SK-N-SH (cell line): ENCODE data around the gene SOS2. TPM values are rescaled to one million over a fixed set of nuclear protein-coding genes. Genes with fewer than 3 reads are reported as not detected.

Source experiments
- CTCF ChIA-PET: fragments of 300-600, 350-600 bp; formaldehyde crosslinking; extraction: SDS; loops from one replicate; lab custom pipeline; 2021; lab: Yijun Ruan, JAX
- POLR2A ChIA-PET: fragments of 350-600 bp; sonication (Branson Sonifier 250); formaldehyde crosslinking; extraction: SDS; loops from one replicate; lab custom pipeline; 2020; ENCODE audit warnings: antibody characterized with exemption, inconsistent platforms; lab: Yijun Ruan, JAX
- DNase-seq: peaks from one replicate; pipeline ENCODE4 v3.0.0; 2012
- H2AFZ ChIP-seq: fragments of 200-600 bp; sonication (generic); 2 replicates; pipeline ENCODE4 v1.8.1; 2016; ENCODE audit warnings: antibody characterized with exemption, mild to moderate bottlenecking, low read depth
- H3F3A ChIP-seq: fragments of 200-600 bp; sonication (generic); replicated peaks from 2 replicates; pipeline ENCODE3; 2016; ENCODE audit warnings: antibody characterized with exemption, mild to moderate bottlenecking; ENCODE audit not compliant: insufficient read depth
- H3K27ac ChIP-seq, 2 experiments: fragments of 200-500 bp in 1 of 2; fragments of 200-600 bp in 1 of 2; sonication (Bioruptor generic) in 1 of 2; sonication (generic), shearing (Covaris generic) in 1 of 2; 2 replicates each; pipeline versions ENCODE4 v1.5.1 to v1.6.1; 2014 to 2016; ENCODE audit warnings: low read depth in 2 of 2, inconsistent platforms in 1 of 2, low read length in 1 of 2, mild to moderate bottlenecking in 1 of 2, mixed read lengths in 1 of 2
- H3K27me3 ChIP-seq: fragments of 200-600 bp; sonication (generic), shearing (Covaris generic); 2 replicates; pipeline ENCODE4 v1.6.1; 2016; ENCODE audit warnings: mixed run types; ENCODE audit not compliant: insufficient read depth
- H3K36me3 ChIP-seq, 2 experiments: fragments of 200-500 bp in 1 of 2; fragments of 200-600 bp in 1 of 2; sonication (Bioruptor generic) in 1 of 2; sonication (generic) in 1 of 2; replicated peaks in 1 of 2; 2 replicates each; pipeline versions ENCODE3 to v1.5.1; 2014 to 2016; ENCODE audit warnings: low read length in 1 of 2, mild to moderate bottlenecking in 1 of 2; ENCODE audit not compliant: insufficient read depth in 2 of 2, control insufficient read depth in 1 of 2
- H3K4me1 ChIP-seq, 2 experiments: fragments of 200-500 bp in 1 of 2; fragments of 200-600 bp in 1 of 2; sonication (Bioruptor generic) in 1 of 2; sonication (generic), shearing (Covaris generic) in 1 of 2; 2 replicates each; pipeline versions ENCODE4 v1.5.1 to v1.6.1; 2014 to 2016; ENCODE audit warnings: low read depth in 1 of 2, low read length in 1 of 2, mixed run types in 1 of 2; ENCODE audit not compliant: insufficient read depth in 2 of 2, control insufficient read depth in 1 of 2
- H3K4me2 ChIP-seq: fragments of 200-600 bp; sonication (generic), shearing (Covaris generic); 2 replicates; pipeline ENCODE4 v1.6.1; 2017; ENCODE audit warnings: mixed run types
- H3K4me3 ChIP-seq, 2 experiments: fragments of 200-500 bp in 1 of 2; fragments of 200-600 bp in 1 of 2; sonication (Bioruptor generic) in 1 of 2; sonication (generic), shearing (Covaris generic) in 1 of 2; 2 replicates each; pipeline versions ENCODE4 v1.5.1 to v1.8.1; 2014 to 2016; ENCODE audit warnings: low read depth in 2 of 2, inconsistent platforms in 1 of 2, low read length in 1 of 2, mild to moderate bottlenecking in 1 of 2, mixed read lengths in 1 of 2, moderate library complexity in 1 of 2
- H3K79me2 ChIP-seq: fragments of 200-600 bp; sonication (generic); 2 replicates; pipeline ENCODE4 v1.8.1; 2017; ENCODE audit warnings: mild to moderate bottlenecking; ENCODE audit not compliant: insufficient read depth
- H3K9ac ChIP-seq: fragments of 200-600 bp; sonication (generic); 2 replicates; pipeline ENCODE4 v1.6.1; 2017; ENCODE audit warnings: mixed run types
- H3K9me2 ChIP-seq: fragments of 200-600 bp; sonication (generic); 2 replicates; pipeline ENCODE4 v1.6.1; 2017; ENCODE audit warnings: mixed run types
- H3K9me3 ChIP-seq: fragments of 200-600 bp; sonication (generic); 2 replicates; pipeline ENCODE4 v1.6.1; 2017; ENCODE audit warnings: mixed run types, mild to moderate bottlenecking, moderate library complexity
- H4K20me1 ChIP-seq: fragments of 200-600 bp; sonication (generic); 2 replicates; pipeline ENCODE4 v1.6.1; 2017; ENCODE audit warnings: mild to moderate bottlenecking, mixed run types; ENCODE audit not compliant: insufficient read depth
- CTCF ChIP-seq: fragments of 200-600 bp; sonication (generic); IDR thresholded peaks from 2 replicates; pipeline ENCODE4 v1.6.1; 2017; ENCODE audit warnings: antibody characterized with exemption, mild to moderate bottlenecking, moderate library complexity
- EZH2phosphoT487 ChIP-seq: fragments of 200-600 bp; sonication (generic); IDR thresholded peaks from 2 replicates; pipeline ENCODE4 v1.6.1; 2017; ENCODE audit warnings: low read depth, mixed run types, mild to moderate bottlenecking, antibody characterized with exemption, moderate library complexity, borderline replicate concordance
- FOSL2 ChIP-seq: IDR thresholded peaks from 2 replicates; pipeline ENCODE4 v1.4.0; 2012; ENCODE audit warnings: low read depth, mild to moderate bottlenecking, moderate library complexity, borderline replicate concordance
- FOXM1 ChIP-seq: IDR thresholded peaks from 2 replicates; pipeline ENCODE4 v1.4.0; 2012; ENCODE audit warnings: low read depth, mild to moderate bottlenecking
- GATA2 ChIP-seq: sonication (generic); formaldehyde crosslinking; IDR thresholded peaks from 2 replicates; pipeline ENCODE4 v1.5.0; 2020; ENCODE audit warnings: mild to moderate bottlenecking, missing genetic modification reagents
- MAX ChIP-seq: IDR thresholded peaks from 2 replicates; pipeline ENCODE4 v1.4.0; 2012; ENCODE audit warnings: low read depth
- MEF2A ChIP-seq: IDR thresholded peaks from 2 replicates; pipeline ENCODE4 v1.4.0; 2012; ENCODE audit warnings: low read depth, borderline replicate concordance
- MXI1 ChIP-seq: IDR thresholded peaks from 2 replicates; pipeline ENCODE4 v1.6.1; 2012; ENCODE audit warnings: mild to moderate bottlenecking, low read depth, low read length, improper control_type of control experiment
- POLR2AphosphoS5 ChIP-seq: IDR thresholded peaks from 2 replicates; pipeline ENCODE4 v1.6.1; 2012; ENCODE audit warnings: low read depth, low read length
- RAD21 ChIP-seq: IDR thresholded peaks from 2 replicates; pipeline ENCODE4 v1.6.1; 2012; ENCODE audit warnings: mild to moderate bottlenecking, low read length
- RCOR1 ChIP-seq: fragments of 150-350 bp; IDR thresholded peaks from 2 replicates; pipeline ENCODE4 v1.6.1; 2017; ENCODE audit warnings: antibody characterized with exemption, low read length
- SIN3A ChIP-seq: IDR thresholded peaks from 2 replicates; pipeline ENCODE4 v1.6.1; 2012; ENCODE audit warnings: low read depth, mild to moderate bottlenecking, low read length, moderate library complexity, borderline replicate concordance
- USF1 ChIP-seq: IDR thresholded peaks from 2 replicates; pipeline ENCODE4 v1.4.0; 2012; ENCODE audit warnings: low read depth, borderline replicate concordance
- WGBS: methylation state at CpG from one replicate; pipeline ENCODE4 v1.1.6; 2017; ENCODE audit warnings: low lambda C conversion rate; 5-methylcytosine and 5-hydroxymethylcytosine counted together
- polyA plus RNA-seq, 3 experiments: library from polyadenylated mRNA; depleted of rRNA; stranded (reverse); fragments of >200 nt; gene quantifications; 2 replicates each; pipeline ENCODE4 v1.2.3, GENCODE V29; 2012

SOS2 gene
- polyA plus RNA-seq, 1 of the 3 experiments (the other 2 are of a cell fraction) = 6.2 TPM

DNA sequence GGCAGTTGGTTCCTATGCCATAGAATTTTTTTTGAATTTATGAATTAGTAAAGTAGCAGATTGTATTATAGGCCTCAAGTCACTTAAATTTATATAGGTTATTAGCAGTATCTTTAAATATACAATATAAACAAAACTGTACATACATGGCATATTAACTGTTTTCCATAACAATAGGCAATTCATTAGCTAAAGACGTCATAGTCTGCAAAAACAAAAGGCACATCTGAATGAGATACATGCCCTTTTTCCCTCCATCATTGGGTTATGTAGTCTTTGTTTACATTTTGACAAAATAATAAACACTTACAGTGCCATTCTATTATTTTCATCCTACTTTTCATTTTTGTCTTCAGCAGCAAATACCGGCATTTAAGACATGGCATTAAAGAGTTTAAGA is 113.9 kb downstream of the SOS2 start:
- H3F3A ChIP-seq = peaks cover 40% of the 10 kb centered on the region
- no peak for DNase-seq
- H3K9me2 ChIP-seq = no peaks in the 10 kb centered on the region
- H3K36me3 ChIP-seq = peaks cover 32 to 60% of the 10 kb centered on the region in 2 experiments
- H2AFZ ChIP-seq = peak overlapping the region; percentile 99; the same call in 1 of the 2 replicates
- no peaks in the 10 kb centered on the region for H3K27me3 ChIP-seq
- no peak overlapping the region for H3K9ac ChIP-seq
- 94% methylated on average over 2 of the region's 2 CpGs for WGBS
- TF ChIP-seq FOSL2 (no peak), GATA2 (CRISPR knock-in tag) (no peak), SIN3A (no peak), RAD21 (no peak), MEF2A (no peak), MXI1 (no peak), POLR2AphosphoS5 (no peak), CTCF (no peak), FOXM1 (no peak), USF1 (no peak), RCOR1 (no peak), MAX (no peak)
- no peak overlapping the region for H3K4me3 ChIP-seq
- 0 out of 4 replicates have a peak overlapping the region, but pooled peaks of 1 of the 2 experiments have one; percentile 88 for H3K27ac ChIP-seq
- H3K4me2 ChIP-seq = no peak overlapping the region
- POLR2A ChIA-PET = no interaction called here
- peaks cover 36% of the 10 kb centered on the region for H3K79me2 ChIP-seq
- CTCF ChIA-PET = interaction anchor here (0.9 to 3.2 kb wide), 8 partner anchors 13 to 616 kb away, joined by 3 to 27 read pairs (median 4); no protein-coding TSS in a partner anchor
- no peaks in the 10 kb centered on the region for H4K20me1 ChIP-seq
- H3K4me1 ChIP-seq = peaks cover 8% of the 10 kb centered on the region in 2 experiments
- no peaks in the 10 kb centered on the region for H3K9me3 ChIP-seq

DNA sequence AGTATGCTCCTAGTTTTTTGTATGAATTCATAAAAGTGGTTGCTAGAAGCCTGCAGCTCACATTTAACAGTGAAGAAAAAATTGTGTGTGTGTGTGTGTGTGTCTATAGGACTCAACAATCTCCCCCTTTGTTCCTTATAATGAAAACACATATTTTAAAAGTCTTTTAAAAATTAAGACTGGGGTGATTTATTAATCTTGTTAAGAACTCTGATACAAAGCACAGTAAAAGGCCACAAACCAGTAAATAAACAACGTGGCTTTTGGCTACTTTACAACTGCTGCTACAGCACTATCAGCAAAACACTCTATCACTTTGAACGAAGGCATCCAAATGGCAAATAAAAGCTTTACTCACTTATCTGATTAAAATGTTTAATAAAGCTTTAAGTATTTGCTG is 114.4 kb downstream of the SOS2 start:
- ChIA-PET CTCF (interaction anchor here (0.9 to 3.2 kb wide), 9 partner anchors 13 to 265 kb away, joined by 3 to 27 read pairs (median 4); no protein-coding TSS in a partner anchor), POLR2A (interaction anchor here (0.6 to 1.4 kb wide), 6 partner anchors 11 to 443 kb away, joined by 3 to 8 read pairs (median 4); partner anchors contain the start of genes ATL1, DMAC2L, L2HGDH and SOS2)
- H3F3A ChIP-seq = peaks cover 40% of the 10 kb centered on the region
- H3K27ac ChIP-seq = peak overlapping the region; percentile 88 to 92
- peak overlapping the region; percentile 86 to 87; a peak in 3 of 4 replicates for H3K4me3 ChIP-seq
- WGBS = 81% methylated on average over 2 of the region's 2 CpGs
- TF ChIP-seq FOSL2 (no peak), MAX (no peak), EZH2phosphoT487 (no peak)
- TF ChIP-seq, all 33 proteins: peak for 0
- H3K4me1 ChIP-seq = peaks cover 8% of the 10 kb centered on the region in 2 experiments
- peaks cover 40% of the 10 kb centered on the region for H3K79me2 ChIP-seq
- peak overlapping the region; percentile 74 for H3K4me2 ChIP-seq
- no peaks in the 10 kb centered on the region for H3K27me3 ChIP-seq
- H2AFZ ChIP-seq = peak overlapping the region; percentile 99
- H3K36me3 ChIP-seq = peaks cover 37 to 62% of the 10 kb centered on the region in 2 experiments
- no peak for DNase-seq
- no peaks in the 10 kb centered on the region for H3K9me3 ChIP-seq
- no peaks in the 10 kb centered on the region for H3K9me2 ChIP-seq
- H4K20me1 ChIP-seq = no peaks in the 10 kb centered on the region
- peak overlapping the region; percentile 86 for H3K9ac ChIP-seq
